HG03469 (cell line): ENCODE data around the gene CDK14.

Experiments used
- ATAC-seq: cut with Tn5 transposase; IDR thresholded peaks from one replicate; pipeline ENCODE4 v1.9.1; 2021; ENCODE audit warnings: mild to moderate bottlenecking, moderate library complexity, moderate number of reproducible peaks; ENCODE audit not compliant: unreplicated experiment

The CDK14 gene

GRCh38 chr7:91233212-91233611 lies 637.1 kb downstream of the CDK14 start:
- no peak for ATAC-seq

GRCh38 chr7:91235211-91235832 lies 639.2 kb downstream of the CDK14 start:
- no peak for ATAC-seq

GRCh38 chr7:91239171-91239604 lies 643.1 kb downstream of the CDK14 start:
- no peak for ATAC-seq

GRCh38 chr7:91239772-91240171 lies 643.7 kb downstream of the CDK14 start:
- no peak for ATAC-seq

- no peak for ATAC-seq
Observed at GRCh38 chr7:91240376-91240941, 644.3 kb downstream of the CDK14 start.

DNA sequence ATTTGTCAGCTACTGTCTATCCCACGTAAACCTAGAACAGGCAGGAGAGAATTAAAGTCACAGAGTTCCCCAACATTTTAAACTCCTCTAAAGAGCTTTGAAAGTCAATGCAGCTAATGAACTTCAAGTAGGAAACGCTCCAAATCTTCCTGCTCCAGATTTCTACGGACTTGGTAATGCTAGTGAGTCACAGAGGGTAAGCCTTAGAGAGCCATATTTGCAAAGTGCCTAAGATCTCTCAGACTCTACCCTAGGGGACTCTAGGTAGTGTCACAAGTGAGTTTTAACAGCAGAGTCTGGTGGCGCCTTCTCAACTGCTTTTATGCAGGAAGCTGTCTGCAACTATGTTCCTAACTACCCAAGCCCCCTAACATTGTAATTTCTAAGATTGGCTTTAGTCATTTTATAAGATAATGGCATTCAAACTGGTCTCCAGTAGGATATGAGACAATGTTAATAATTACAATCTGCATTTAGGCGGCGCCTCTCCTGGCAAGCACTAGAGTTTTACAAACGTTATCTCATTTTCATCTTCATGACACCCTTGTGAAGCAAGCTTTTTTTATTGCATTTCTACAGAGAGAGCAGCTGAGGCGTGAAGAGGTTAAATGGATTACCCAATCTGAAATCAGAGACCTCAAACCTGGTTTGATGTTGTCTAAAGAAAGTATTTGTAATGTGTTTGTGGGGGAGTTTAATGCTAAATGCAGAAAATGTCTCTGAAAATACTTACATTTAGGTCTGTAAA lies 646.1 kb downstream of the CDK14 start:
- no peak for ATAC-seq

DNA sequence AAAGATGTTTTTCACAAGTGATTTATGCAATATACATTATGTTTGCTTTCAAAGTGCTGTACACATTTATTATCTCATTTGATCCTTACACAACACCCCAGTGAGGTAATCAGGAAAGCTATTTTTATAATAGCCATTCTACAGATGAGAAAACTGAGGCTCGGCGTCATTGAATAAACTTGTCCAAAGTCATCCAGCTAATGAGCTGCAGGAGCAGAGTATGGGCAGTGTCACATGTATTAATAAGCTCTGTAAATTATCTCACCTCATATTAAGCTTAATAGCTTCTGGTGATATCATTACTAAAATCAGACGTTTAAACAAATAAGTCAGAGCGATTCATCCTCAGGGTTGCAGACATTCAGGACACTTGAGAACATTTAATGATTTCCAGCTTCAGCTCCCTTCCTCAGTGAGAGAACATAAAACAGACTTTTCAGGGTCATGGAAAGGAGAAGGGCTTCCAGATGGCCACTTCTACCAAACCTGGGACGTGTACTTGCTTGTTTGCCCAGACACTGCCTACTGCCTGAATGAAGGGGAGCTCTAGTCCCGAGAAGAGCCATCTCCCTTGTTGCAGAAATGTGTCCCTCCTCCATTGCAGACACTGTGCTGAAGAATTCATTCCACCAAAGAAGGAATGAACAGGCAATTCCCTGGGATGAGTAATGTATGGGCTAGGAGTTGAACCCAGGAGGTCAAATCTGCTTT lies 647.6 kb downstream of the CDK14 start:
- no peak for ATAC-seq

GRCh38 chr7:91247500-91247899 lies 651.4 kb downstream of the CDK14 start:
- ATAC-seq = no peak

GRCh38 chr7:91248996-91249395 lies 652.9 kb downstream of the CDK14 start:
- ATAC-seq = no peak

GRCh38 chr7:91249506-91250233 lies 653.5 kb downstream of the CDK14 start:
- ATAC-seq = no peak

DNA sequence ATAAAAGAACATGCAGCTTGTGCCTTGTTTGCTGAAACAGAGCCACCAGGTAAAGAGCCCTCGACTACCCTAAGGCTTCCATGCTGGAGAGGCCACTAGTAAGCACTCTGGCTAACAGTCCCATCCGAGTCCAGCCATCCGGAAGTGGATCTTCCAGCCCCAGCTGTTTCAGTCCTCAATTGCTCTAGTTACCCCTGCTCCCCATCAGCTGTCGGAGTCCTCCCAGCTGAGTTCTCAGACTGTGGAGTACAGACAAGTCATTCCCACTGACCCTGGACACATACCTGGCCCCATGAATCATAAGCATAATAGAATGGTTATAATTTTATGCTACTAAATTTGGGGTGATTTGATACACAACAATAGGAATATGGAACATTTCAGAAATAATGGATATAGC lies 654.6 kb downstream of the CDK14 start:
- no peak for ATAC-seq

DNA sequence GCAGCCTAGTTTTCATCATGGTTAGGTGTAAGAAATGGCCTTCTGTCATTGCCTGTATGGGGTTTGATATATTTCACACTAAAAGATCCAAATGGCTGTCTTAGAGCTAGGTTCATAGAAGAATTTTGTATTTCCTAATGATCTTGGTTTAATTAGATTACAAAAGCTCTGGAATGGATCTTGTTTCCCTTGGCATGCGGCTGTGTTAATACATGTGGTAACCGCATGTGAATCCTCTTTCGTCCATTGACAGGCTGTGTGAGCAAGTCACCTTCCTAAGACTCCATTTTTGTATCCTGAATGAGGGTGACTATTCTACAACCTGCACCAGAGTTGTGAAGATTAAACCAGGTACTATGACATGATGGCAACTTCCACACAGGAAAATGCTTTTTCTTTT lies 655.8 kb downstream of the CDK14 start:
- no peak for ATAC-seq
